HepG2 (cell line): ENCODE data around the gene HBM. TPM values are rescaled to one million over a fixed set of nuclear protein-coding genes. Genes with fewer than 3 reads are reported as not detected.

Experiments
- ARNT2 ChIP-seq: sonication (generic); formaldehyde crosslinking; IDR thresholded peaks from 2 replicates; pipeline ENCODE4 v1.8.0; 2022; ENCODE audit warnings: mild to moderate bottlenecking, low read depth, missing genetic modification reagents, moderate library complexity
- IRX3 ChIP-seq: sonication (generic); formaldehyde crosslinking; IDR thresholded peaks from 2 replicates; pipeline ENCODE4 v1.8.1; 2023; ENCODE audit warnings: mild to moderate bottlenecking, low read depth, missing genetic modification reagents, borderline replicate concordance
- MAZ ChIP-seq, 2 experiments: sonication (generic) in 1 of 2; formaldehyde crosslinking in 1 of 2; IDR thresholded peaks; 2 replicates each; pipeline versions ENCODE4 v1.5.0 to v1.6.1; 2012 to 2020; ENCODE audit warnings: low read depth in 2 of 2, mild to moderate bottlenecking in 2 of 2, borderline replicate concordance in 1 of 2, improper control_type of control experiment in 1 of 2, low read length in 1 of 2, missing genetic modification reagents in 1 of 2, moderate library complexity in 1 of 2
- MED8 ChIP-seq: sonication (generic); formaldehyde crosslinking; IDR thresholded peaks from 2 replicates; pipeline ENCODE4 v1.8.1; 2023; ENCODE audit warnings: mild to moderate bottlenecking, missing genetic modification reagents; ENCODE audit not compliant: insufficient replicate concordance
- MLLT10 ChIP-seq: sonication (generic); formaldehyde crosslinking; IDR thresholded peaks from 2 replicates; pipeline ENCODE4 v1.4.0; 2020; ENCODE audit warnings: missing genetic modification reagents
- MXD4 ChIP-seq: IDR thresholded peaks from 2 replicates; pipeline ENCODE4 v1.6.1; 2016; ENCODE audit warnings: mild to moderate bottlenecking, missing biosample characterization, missing genetic modification reagents
- NFAT5 ChIP-seq: sonication (generic); formaldehyde crosslinking; IDR thresholded peaks from 2 replicates; pipeline ENCODE4 v1.4.0; 2020; ENCODE audit warnings: missing genetic modification reagents
- RFX5 ChIP-seq: IDR thresholded peaks from 2 replicates; pipeline ENCODE4 v1.6.1; 2011; ENCODE audit warnings: low read depth, low read length, improper control_type of control experiment
- SYNCRIP ChIP-seq: fragments of 200-400 bp; formaldehyde crosslinking; IDR thresholded peaks from 2 replicates; pipeline ENCODE4 v1.6.1; 2018; ENCODE audit warnings: mild to moderate bottlenecking, low read depth, low read length; ENCODE audit not compliant: insufficient read depth
- TAF15 ChIP-seq: fragments of 200-400 bp; formaldehyde crosslinking; IDR thresholded peaks from one replicate; pipeline ENCODE4 v1.6.1; 2018; ENCODE audit warnings: mild to moderate bottlenecking, low read depth, low read length; ENCODE audit not compliant: poor library complexity, severe bottlenecking
- ZBTB10 ChIP-seq: sonication (generic); formaldehyde crosslinking; IDR thresholded peaks from 2 replicates; pipeline ENCODE4 v1.4.0; 2020; ENCODE audit warnings: missing genetic modification reagents, borderline replicate concordance
- ZBTB4 ChIP-seq: sonication (generic); formaldehyde crosslinking; IDR thresholded peaks from 2 replicates; pipeline ENCODE4 v1.4.0; 2020; ENCODE audit warnings: missing genetic modification reagents, mild to moderate bottlenecking, borderline replicate concordance
- ZBTB7A ChIP-seq: sonication (generic); formaldehyde crosslinking; IDR thresholded peaks from 2 replicates; pipeline ENCODE4 v1.8.0; 2022; ENCODE audit warnings: mild to moderate bottlenecking, missing genetic modification reagents
- ZKSCAN8 ChIP-seq: IDR thresholded peaks from 2 replicates; pipeline ENCODE4 v1.6.1; 2016; ENCODE audit warnings: borderline replicate concordance, missing genetic modification reagents, missing compliant biosample characterization
- ZNF10 ChIP-seq: sonication (generic); formaldehyde crosslinking; IDR thresholded peaks from 2 replicates; pipeline ENCODE4 v1.4.0; 2020; ENCODE audit warnings: mild to moderate bottlenecking, low read depth, missing genetic modification reagents, borderline replicate concordance
- ZNF264 ChIP-seq: sonication (generic); formaldehyde crosslinking; IDR thresholded peaks from 2 replicates; pipeline ENCODE4 v1.4.0; 2020; ENCODE audit warnings: missing genetic modification reagents
- ZNF713 ChIP-seq: sonication (generic); formaldehyde crosslinking; IDR thresholded peaks from 2 replicates; pipeline ENCODE4 v1.4.0; 2020; ENCODE audit warnings: mild to moderate bottlenecking, missing genetic modification reagents
- polyA plus RNA-seq, 8 experiments: library from polyadenylated mRNA; depleted of rRNA in 3 of 8; stranded (reverse) in 7 of 8; unstranded in 1 of 8; fragments of >200 nt; fragmentation: Illumina TruSeq in 4 of 8; extraction: Trizol in 4 of 8; gene quantifications; 2 replicates each; pipeline versions ENCODE4 v1.2.1 to v1.2.3, GENCODE V29; 2011 to 2016; ENCODE audit warnings: low read depth in 4 of 8, missing spikeins in 1 of 8, mixed read lengths in 1 of 8; ENCODE audit not compliant: insufficient read depth in 1 of 8
- total RNA-seq, 5 experiments: library from RNA; depleted of rRNA; stranded (reverse); fragments of >200 nt; fragmentation: Illumina TruSeq; extraction: Trizol; gene quantifications; 2 replicates each; pipeline ENCODE4 v1.2.3, GENCODE V29; 2016; ENCODE audit warnings: low read depth in 1 of 5

HBM gene
- total and polyA plus RNA-seq, 2 of the 13 experiments (the other 11 are each of a cell fraction or from before 2014, with no cell fraction given) = not detected

- TF ChIP-seq NFAT5 (CRISPR knock-in tag) (no peak), ZNF10 (CRISPR knock-in tag) (no peak), MXD4 (CRISPR knock-in tag) (no peak), ARNT2 (CRISPR knock-in tag) (0 out of 2 replicates have a peak, but pooled peaks have one; percentile 23), MLLT10 (CRISPR knock-in tag) (no peak), SYNCRIP (no peak), MAZ (IDR thresholded peaks at IDR 0.05; ENCODE audit: borderline replicate concordance, low read depth, low read length) (no peak), MAZ (CRISPR knock-in tag; IDR thresholded peaks at IDR 0.05; ENCODE audit: low read depth) (peak; percentile 46; the same call in 1 of the 2 replicates), MED8 (CRISPR knock-in tag) (no peak), IRX3 (CRISPR knock-in tag) (no peak), ZNF713 (no peak), ZBTB4 (no peak), ZBTB10 (CRISPR knock-in tag) (no peak), ZKSCAN8 (CRISPR knock-in tag) (no peak), TAF15 (no peak), ZBTB7A (CRISPR knock-in tag) (peak; percentile 22), RFX5 (no peak), ZNF264 (CRISPR knock-in tag) (no peak)
Measured at GRCh38 chr16:162271-162991, 3.3 kb upstream of the HBM start (continued).
